K562 (cell line): ENCODE results near the gene SRF. TPM values are rescaled to one million over a fixed set of nuclear protein-coding genes. Genes with fewer than 3 reads are reported as not detected.
A peak's percentile ranks its signal among the peaks of the same experiment; 100 is the strongest.

Source experiments
- ELF2 ChIP-seq: fragments of 250-450 bp; sonication (Bioruptor Pico); IDR thresholded peaks from 2 replicates; pipeline ENCODE4 v1.5.0; 2021; ENCODE audit warnings: mild to moderate bottlenecking
- FIP1L1 ChIP-seq: fragments of 200-400 bp; formaldehyde crosslinking; IDR thresholded peaks from 2 replicates; pipeline ENCODE4 v1.6.1; 2018; ENCODE audit warnings: mild to moderate bottlenecking, low read depth, low read length; ENCODE audit not compliant: poor library complexity, severe bottlenecking
- FOXK2 ChIP-seq, 2 experiments: fragments of 450-650 bp; IDR thresholded peaks in 1 of 2; conservative IDR thresholded peaks in 1 of 2; 2 replicates each; pipeline ENCODE4 v1.6.1; 2016; ENCODE audit warnings: low read depth in 2 of 2, mild to moderate bottlenecking in 1 of 2
- FUS ChIP-seq: fragments of 200-400 bp; formaldehyde crosslinking; optimal IDR thresholded peaks from 2 replicates; pipeline ENCODE3; 2017; ENCODE audit warnings: low read depth, low read length
- HDGF ChIP-seq: fragments of 450-650 bp; IDR thresholded peaks from 2 replicates; pipeline ENCODE4 v1.6.1; 2016
- NRF1 ChIP-seq, 2 experiments: fragments of 450-650 bp; IDR thresholded peaks in 1 of 2; conservative IDR thresholded peaks in 1 of 2; 2 replicates each; pipeline ENCODE4 v1.6.1; 2014; ENCODE audit warnings: mild to moderate bottlenecking in 2 of 2
- PRMT5 ChIP-seq: sonication (generic); formaldehyde crosslinking; IDR thresholded peaks from 2 replicates; pipeline ENCODE4 v1.5.0; 2020; ENCODE audit warnings: missing genetic modification reagents
- TAF15 ChIP-seq: fragments of 200-400 bp; formaldehyde crosslinking; IDR thresholded peaks from 2 replicates; pipeline ENCODE4 v1.6.1; 2017; ENCODE audit warnings: mild to moderate bottlenecking, low read depth, low read length, moderate library complexity
- TFAM ChIP-seq: fragments of 250-450 bp; sonication (Bioruptor Pico); conservative IDR thresholded peaks from 2 replicates; pipeline ENCODE4 v1.5.0; 2021; ENCODE audit warnings: mild to moderate bottlenecking, moderate library complexity
- WHSC1 ChIP-seq: IDR thresholded peaks from one replicate; pipeline ENCODE4 v1.6.1; 2012; ENCODE audit warnings: low read length, control low read depth, inconsistent platforms
- XRCC5 ChIP-seq: fragments of 200-400 bp; formaldehyde crosslinking; IDR thresholded peaks from 2 replicates; pipeline ENCODE4 v1.6.1; 2017; ENCODE audit warnings: low read depth, mild to moderate bottlenecking, low read length
- ZNF584 ChIP-seq: fragments of 200-800 bp; sonication (Bioruptor generic); IDR thresholded peaks from 2 replicates; pipeline ENCODE4 v1.6.1; 2016; ENCODE audit warnings: low read depth, mild to moderate bottlenecking, missing genetic modification characterization, missing compliant biosample characterization
- polyA plus RNA-seq, 8 experiments: library from polyadenylated mRNA; depleted of rRNA in 4 of 8; stranded (reverse) in 5 of 8; unstranded in 3 of 8; fragments of >200 nt; fragmentation: Nextera tagmentation in 2 of 8; fragmentation: Illumina TruSeq in 1 of 8; extraction: Ambion mirVana in 2 of 8; extraction: Trizol in 1 of 8; gene quantifications; 2 replicates each; pipeline versions ENCODE4 v1.2.1 to v1.2.3, GENCODE V29; 2011 to 2014; ENCODE audit warnings: inconsistent platforms in 1 of 8, missing spikeins in 1 of 8
- total RNA-seq, 7 experiments: library from RNA; depleted of rRNA in 6 of 7; stranded (reverse); fragments of >200 nt in 6 of 7; fragmentation: Illumina TruSeq in 2 of 7; extraction: Trizol in 2 of 7; gene quantifications; 2 replicates each; pipeline versions ENCODE4 v1.2.1 to v1.2.3, GENCODE V29; 2011 to 2021; ENCODE audit warnings: low replicate concordance in 1 of 7
- TF ChIP-seq, protein P1 (sequence below), 2 experiments: fragments of 150-350 bp in 1 of 2; IDR thresholded peaks; 2 replicates each; pipeline ENCODE4 v1.6.1; 2012 to 2016; ENCODE audit warnings: low read depth in 2 of 2, low read length in 2 of 2, mild to moderate bottlenecking in 1 of 2, moderate library complexity in 1 of 2
- TF ChIP-seq, protein P2 (sequence below): fragments of 450-650 bp; formaldehyde crosslinking; IDR thresholded peaks from 2 replicates; pipeline ENCODE4 v1.4.0; 2022; ENCODE audit warnings: mild to moderate bottlenecking, moderate library complexity
- TF ChIP-seq, protein P3 (sequence below): fragments of 450-650 bp; conservative IDR thresholded peaks from 2 replicates; pipeline ENCODE4 v1.6.1; 2016; ENCODE audit warnings: missing genetic modification characterization, low read depth, mild to moderate bottlenecking, control low read depth, missing compliant biosample characterization
- TF ChIP-seq, protein P4 (sequence below): sonication (generic); formaldehyde crosslinking; IDR thresholded peaks from 2 replicates; pipeline ENCODE4 v1.8.1; 2023; ENCODE audit warnings: mild to moderate bottlenecking, missing genetic modification reagents, moderate library complexity
- TF ChIP-seq, protein P5 (sequence below), 3 experiments: IDR thresholded peaks in 2 of 3; conservative IDR thresholded peaks in 1 of 3; 2 replicates each; pipeline ENCODE4 v1.5.1; 2011 to 2012; ENCODE audit warnings: low read length in 3 of 3, mild to moderate bottlenecking in 3 of 3, control low read depth in 2 of 3, improper control_type of control experiment in 1 of 3, inconsistent platforms in 1 of 3, low read depth in 1 of 3, mixed read lengths in 1 of 3, moderate library complexity in 1 of 3; ENCODE audit not compliant: insufficient read depth in 2 of 3

The SRF gene
- total and polyA plus RNA-seq, 9 of the 15 experiments (the other 6 are each of a cell fraction or from before 2014, with no cell fraction given): 2.5 to 37.0 (median 24.6) TPM

DNA sequence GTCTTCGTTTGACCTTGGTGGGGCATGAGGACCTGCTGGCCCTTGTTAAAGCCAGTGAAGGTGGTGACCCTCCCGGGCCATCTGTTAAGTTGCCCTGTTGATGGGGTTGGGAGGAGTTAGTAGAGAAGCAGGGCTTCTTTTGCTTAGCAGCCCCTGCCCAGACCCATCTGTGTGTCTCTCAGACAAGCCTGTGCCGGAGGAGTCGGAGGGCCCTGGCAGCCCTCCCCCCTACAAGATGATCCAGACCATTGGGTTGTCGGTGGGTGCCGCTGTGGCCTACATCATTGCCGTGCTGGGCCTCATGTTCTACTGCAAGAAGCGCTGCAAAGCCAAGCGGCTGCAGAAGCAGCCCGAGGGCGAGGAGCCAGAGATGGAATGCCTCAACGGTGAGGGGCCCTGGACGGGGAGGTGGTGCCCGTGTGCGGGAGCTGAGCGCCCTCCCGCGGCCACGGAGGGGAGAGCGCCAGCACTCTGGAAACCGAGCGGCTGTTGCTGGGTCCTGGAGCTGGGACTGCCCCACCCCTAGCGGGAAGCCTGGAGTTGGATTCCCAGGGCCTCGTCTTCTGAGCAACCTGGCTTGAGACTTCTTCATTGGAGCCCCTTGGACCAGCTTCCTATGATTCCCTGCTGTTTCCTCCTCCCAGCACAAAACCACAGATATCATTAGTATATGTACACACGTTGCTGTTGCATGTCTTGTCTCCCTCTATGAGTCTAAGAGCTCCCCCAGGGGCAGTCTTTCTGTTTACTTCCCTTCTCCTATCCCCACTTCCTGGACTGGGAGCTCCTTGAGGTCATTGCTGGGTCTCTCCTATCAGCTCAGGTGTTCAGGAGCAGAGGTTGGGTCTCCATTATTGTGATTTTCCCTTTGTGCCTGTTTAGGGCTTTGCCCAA lies 27.6 kb upstream of the SRF start (continued):
- TF ChIP-seq, protein P1, sequence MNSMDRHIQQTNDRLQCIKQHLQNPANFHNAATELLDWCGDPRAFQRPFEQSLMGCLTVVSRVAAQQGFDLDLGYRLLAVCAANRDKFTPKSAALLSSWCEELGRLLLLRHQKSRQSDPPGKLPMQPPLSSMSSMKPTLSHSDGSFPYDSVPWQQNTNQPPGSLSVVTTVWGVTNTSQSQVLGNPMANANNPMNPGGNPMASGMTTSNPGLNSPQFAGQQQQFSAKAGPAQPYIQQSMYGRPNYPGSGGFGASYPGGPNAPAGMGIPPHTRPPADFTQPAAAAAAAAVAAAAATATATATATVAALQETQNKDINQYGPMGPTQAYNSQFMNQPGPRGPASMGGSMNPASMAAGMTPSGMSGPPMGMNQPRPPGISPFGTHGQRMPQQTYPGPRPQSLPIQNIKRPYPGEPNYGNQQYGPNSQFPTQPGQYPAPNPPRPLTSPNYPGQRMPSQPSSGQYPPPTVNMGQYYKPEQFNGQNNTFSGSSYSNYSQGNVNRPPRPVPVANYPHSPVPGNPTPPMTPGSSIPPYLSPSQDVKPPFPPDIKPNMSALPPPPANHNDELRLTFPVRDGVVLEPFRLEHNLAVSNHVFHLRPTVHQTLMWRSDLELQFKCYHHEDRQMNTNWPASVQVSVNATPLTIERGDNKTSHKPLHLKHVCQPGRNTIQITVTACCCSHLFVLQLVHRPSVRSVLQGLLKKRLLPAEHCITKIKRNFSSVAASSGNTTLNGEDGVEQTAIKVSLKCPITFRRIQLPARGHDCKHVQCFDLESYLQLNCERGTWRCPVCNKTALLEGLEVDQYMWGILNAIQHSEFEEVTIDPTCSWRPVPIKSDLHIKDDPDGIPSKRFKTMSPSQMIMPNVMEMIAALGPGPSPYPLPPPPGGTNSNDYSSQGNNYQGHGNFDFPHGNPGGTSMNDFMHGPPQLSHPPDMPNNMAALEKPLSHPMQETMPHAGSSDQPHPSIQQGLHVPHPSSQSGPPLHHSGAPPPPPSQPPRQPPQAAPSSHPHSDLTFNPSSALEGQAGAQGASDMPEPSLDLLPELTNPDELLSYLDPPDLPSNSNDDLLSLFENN (IDR thresholded peaks at IDR 0.05; ENCODE audit: low read depth in 2 of 2, low read length in 2 of 2): no peak
- TF ChIP-seq NRF1 (conservative IDR thresholded peaks at IDR 0.05 in 1 of 2, IDR thresholded peaks at IDR 0.05 in 1 of 2): 0 out of 4 replicates have a peak, but pooled peaks have one; percentile 9 to 12
- no peak for TF ChIP-seq TAF15
- TF ChIP-seq, protein P2, sequence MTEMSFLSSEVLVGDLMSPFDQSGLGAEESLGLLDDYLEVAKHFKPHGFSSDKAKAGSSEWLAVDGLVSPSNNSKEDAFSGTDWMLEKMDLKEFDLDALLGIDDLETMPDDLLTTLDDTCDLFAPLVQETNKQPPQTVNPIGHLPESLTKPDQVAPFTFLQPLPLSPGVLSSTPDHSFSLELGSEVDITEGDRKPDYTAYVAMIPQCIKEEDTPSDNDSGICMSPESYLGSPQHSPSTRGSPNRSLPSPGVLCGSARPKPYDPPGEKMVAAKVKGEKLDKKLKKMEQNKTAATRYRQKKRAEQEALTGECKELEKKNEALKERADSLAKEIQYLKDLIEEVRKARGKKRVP: no peak
- TF ChIP-seq ZNF584 (CRISPR knock-in tag): 0 out of 2 replicates have a peak, but pooled peaks have one; percentile 29
- TF ChIP-seq WHSC1: no peak
- peak; percentile 28 for TF ChIP-seq FIP1L1
- TF ChIP-seq HDGF: peak; percentile 94
- TF ChIP-seq, protein P3, sequence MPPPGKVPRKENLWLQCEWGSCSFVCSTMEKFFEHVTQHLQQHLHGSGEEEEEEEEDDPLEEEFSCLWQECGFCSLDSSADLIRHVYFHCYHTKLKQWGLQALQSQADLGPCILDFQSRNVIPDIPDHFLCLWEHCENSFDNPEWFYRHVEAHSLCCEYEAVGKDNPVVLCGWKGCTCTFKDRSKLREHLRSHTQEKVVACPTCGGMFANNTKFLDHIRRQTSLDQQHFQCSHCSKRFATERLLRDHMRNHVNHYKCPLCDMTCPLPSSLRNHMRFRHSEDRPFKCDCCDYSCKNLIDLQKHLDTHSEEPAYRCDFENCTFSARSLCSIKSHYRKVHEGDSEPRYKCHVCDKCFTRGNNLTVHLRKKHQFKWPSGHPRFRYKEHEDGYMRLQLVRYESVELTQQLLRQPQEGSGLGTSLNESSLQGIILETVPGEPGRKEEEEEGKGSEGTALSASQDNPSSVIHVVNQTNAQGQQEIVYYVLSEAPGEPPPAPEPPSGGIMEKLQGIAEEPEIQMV (tag): no peak
- peak; percentile 92 to 95 for TF ChIP-seq FOXK2 (conservative IDR thresholded peaks at IDR 0.05 in 1 of 2, IDR thresholded peaks at IDR 0.05 in 1 of 2; ENCODE audit: low read depth in 2 of 2)
- TF ChIP-seq XRCC5: 0 out of 2 replicates have a peak, but pooled peaks have one; percentile 70
- TF ChIP-seq, protein P4, sequence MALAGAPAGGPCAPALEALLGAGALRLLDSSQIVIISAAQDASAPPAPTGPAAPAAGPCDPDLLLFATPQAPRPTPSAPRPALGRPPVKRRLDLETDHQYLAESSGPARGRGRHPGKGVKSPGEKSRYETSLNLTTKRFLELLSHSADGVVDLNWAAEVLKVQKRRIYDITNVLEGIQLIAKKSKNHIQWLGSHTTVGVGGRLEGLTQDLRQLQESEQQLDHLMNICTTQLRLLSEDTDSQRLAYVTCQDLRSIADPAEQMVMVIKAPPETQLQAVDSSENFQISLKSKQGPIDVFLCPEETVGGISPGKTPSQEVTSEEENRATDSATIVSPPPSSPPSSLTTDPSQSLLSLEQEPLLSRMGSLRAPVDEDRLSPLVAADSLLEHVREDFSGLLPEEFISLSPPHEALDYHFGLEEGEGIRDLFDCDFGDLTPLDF (CRISPR knock-in tag): peak; percentile 29; the same call in 1 of the 2 replicates
- TF ChIP-seq TFAM (CRISPR knock-in tag): no peak
- TF ChIP-seq, protein P5, sequence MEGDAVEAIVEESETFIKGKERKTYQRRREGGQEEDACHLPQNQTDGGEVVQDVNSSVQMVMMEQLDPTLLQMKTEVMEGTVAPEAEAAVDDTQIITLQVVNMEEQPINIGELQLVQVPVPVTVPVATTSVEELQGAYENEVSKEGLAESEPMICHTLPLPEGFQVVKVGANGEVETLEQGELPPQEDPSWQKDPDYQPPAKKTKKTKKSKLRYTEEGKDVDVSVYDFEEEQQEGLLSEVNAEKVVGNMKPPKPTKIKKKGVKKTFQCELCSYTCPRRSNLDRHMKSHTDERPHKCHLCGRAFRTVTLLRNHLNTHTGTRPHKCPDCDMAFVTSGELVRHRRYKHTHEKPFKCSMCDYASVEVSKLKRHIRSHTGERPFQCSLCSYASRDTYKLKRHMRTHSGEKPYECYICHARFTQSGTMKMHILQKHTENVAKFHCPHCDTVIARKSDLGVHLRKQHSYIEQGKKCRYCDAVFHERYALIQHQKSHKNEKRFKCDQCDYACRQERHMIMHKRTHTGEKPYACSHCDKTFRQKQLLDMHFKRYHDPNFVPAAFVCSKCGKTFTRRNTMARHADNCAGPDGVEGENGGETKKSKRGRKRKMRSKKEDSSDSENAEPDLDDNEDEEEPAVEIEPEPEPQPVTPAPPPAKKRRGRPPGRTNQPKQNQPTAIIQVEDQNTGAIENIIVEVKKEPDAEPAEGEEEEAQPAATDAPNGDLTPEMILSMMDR (IDR thresholded peaks at IDR 0.05 in 2 of 3, conservative IDR thresholded peaks at IDR 0.05 in 1 of 3; ENCODE audit: insufficient read depth in 2 of 3, low read depth in 1 of 3, low read length in 3 of 3): peak; percentile 98 to 99 (median 99)
- peak; percentile 17; the same call in 1 of the 2 replicates for TF ChIP-seq ELF2 (CRISPR knock-in tag)
- 0 out of 2 replicates have a peak, but pooled peaks have one; percentile 16 for TF ChIP-seq PRMT5 (CRISPR knock-in tag)
- no peak for TF ChIP-seq FUS
